Uterus (tissue), 2 donors: ENCODE results near the gene NKX2-2.

Experiments used
- POLR2A ChIP-seq, 2 donors: fragments of 450-650 bp; IDR thresholded peaks; one replicate each; pipeline ENCODE4 v1.6.1; 2016; ENCODE audit warnings: antibody characterized with exemption in 2 of 2, mild to moderate bottlenecking in 1 of 2, moderate library complexity in 1 of 2
- TF ChIP-seq, protein P1 (sequence below), 4 experiments: fragments of 200-600 bp in 2 of 4; fragments of 450-650 bp in 2 of 4; sonication (generic) in 2 of 4; IDR thresholded peaks; one replicate each; pipeline ENCODE4 v1.5.1; 2016 to 2019; ENCODE audit warnings: antibody characterized with exemption in 4 of 4, mild to moderate bottlenecking in 2 of 4, moderate library complexity in 1 of 4

DNA sequence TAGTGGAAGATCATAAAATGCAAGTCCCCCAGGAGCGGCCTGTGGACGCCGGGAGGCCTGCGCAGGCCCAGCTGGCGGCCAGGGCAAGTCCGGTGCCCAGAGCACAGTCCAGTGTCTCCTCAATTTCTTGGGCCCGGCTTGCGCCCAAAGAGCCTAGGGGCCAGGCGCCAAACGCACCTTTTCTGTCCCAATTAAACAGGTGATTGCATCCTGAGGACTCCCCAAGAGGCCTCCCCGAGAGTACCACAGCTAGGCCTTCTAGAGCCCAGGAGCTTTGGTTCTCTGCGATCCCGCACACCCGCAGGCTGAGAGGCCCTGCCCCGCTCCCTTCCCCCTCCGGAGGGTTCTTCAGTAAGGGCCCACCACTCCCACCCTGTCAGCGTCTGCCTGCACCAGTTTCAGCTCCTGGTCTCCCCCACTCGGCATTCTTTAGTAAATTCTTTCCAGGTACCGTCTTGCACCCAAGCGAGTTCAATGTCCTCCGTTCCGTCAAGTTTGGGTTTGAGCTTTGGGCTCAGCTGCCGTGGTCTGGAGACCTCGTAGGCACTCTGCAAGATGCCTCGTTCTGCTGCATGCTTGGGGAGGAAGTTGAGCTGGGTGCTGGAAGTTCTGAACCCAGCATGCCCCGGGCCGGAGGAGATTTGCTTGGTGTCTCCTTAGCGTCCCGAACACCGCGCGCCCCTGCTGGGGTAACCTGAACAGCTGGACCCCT is 3.9 kb upstream of the NKX2-2 start:
- TF ChIP-seq, protein P1, sequence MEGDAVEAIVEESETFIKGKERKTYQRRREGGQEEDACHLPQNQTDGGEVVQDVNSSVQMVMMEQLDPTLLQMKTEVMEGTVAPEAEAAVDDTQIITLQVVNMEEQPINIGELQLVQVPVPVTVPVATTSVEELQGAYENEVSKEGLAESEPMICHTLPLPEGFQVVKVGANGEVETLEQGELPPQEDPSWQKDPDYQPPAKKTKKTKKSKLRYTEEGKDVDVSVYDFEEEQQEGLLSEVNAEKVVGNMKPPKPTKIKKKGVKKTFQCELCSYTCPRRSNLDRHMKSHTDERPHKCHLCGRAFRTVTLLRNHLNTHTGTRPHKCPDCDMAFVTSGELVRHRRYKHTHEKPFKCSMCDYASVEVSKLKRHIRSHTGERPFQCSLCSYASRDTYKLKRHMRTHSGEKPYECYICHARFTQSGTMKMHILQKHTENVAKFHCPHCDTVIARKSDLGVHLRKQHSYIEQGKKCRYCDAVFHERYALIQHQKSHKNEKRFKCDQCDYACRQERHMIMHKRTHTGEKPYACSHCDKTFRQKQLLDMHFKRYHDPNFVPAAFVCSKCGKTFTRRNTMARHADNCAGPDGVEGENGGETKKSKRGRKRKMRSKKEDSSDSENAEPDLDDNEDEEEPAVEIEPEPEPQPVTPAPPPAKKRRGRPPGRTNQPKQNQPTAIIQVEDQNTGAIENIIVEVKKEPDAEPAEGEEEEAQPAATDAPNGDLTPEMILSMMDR (IDR thresholded peaks at IDR 0.05): no peak
- TF ChIP-seq POLR2A (IDR thresholded peaks at IDR 0.05): no peak
